ENCODE data around the gene RCAN2.

DNA sequence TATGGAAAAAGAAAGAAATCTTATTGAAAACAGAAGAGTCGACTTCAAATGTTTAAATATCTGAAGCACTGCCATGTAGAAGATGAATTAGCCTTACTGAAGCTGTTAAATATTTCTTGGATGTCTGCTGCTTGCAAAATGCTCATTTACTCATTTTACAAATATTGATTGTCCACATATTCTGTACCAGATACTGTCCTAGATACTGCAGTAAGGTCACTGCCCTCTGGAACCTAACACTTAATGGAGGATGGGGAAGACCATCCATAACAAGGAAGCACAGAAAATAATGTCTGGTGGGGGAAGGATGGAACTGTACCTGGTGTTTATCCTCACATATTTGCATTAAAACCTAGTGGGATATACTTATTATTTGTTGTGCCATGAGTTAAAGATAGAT is 99.0 kb downstream of the RCAN2 start:
- TF ChIP-seq, protein P1, sequence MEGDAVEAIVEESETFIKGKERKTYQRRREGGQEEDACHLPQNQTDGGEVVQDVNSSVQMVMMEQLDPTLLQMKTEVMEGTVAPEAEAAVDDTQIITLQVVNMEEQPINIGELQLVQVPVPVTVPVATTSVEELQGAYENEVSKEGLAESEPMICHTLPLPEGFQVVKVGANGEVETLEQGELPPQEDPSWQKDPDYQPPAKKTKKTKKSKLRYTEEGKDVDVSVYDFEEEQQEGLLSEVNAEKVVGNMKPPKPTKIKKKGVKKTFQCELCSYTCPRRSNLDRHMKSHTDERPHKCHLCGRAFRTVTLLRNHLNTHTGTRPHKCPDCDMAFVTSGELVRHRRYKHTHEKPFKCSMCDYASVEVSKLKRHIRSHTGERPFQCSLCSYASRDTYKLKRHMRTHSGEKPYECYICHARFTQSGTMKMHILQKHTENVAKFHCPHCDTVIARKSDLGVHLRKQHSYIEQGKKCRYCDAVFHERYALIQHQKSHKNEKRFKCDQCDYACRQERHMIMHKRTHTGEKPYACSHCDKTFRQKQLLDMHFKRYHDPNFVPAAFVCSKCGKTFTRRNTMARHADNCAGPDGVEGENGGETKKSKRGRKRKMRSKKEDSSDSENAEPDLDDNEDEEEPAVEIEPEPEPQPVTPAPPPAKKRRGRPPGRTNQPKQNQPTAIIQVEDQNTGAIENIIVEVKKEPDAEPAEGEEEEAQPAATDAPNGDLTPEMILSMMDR (conservative IDR thresholded peaks at IDR 0.05): no peak
- TF ChIP-seq EZH2 (IDR thresholded peaks at IDR 0.05; ENCODE audit: low read depth): no peak

All from PC-9 (cell line).